ENCODE data around the gene RTF2.

Gene RTF2

GRCh38 chr20:56554869-56555268, 86.4 kb downstream of the RTF2 start:
- peak; percentile 99 for DNase-seq

GRCh38 chr20:56558968-56559367, 90.5 kb downstream of the RTF2 start:
- DNase-seq: no peak

- DNase-seq: peak; percentile 8
Measured at GRCh38 chr20:56564526-56564925, 96.1 kb downstream of the RTF2 start.

- no peak for DNase-seq
Measured at GRCh38 chr20:56565511-56565910, 97.1 kb downstream of the RTF2 start.

GRCh38 chr20:56566621-56567020, 98.2 kb downstream of the RTF2 start:
- DNase-seq: no peak

Data from HCEC 1CT (cell line).